ENCODE results near the gene SNX9. TPM values are rescaled to one million over a fixed set of nuclear protein-coding genes. Genes with fewer than 3 reads are reported as not detected.

SNX9 gene
- total RNA-seq, 1 experiment from 2014 or later: 27.4 TPM

GRCh38 chr6:157991067-157991432, 168.0 kb downstream of the SNX9 start:
- Histone ChIP-seq H3K4me3 (ENCODE audit: low read depth, low read length) (no peak overlapping the region), H3K36me3 (ENCODE audit: control insufficient read depth, insufficient read depth, low read length) (no peaks in the 10 kb centered on the region), H3K27me3 (replicated peaks; ENCODE audit: control insufficient read depth, insufficient read depth, low read length) (no peaks in the 10 kb centered on the region), H3K4me1 (peaks cover 27% of the 10 kb centered on the region), H3K9me3 (no peaks in the 10 kb centered on the region)
- DNase-seq: no peak
- Mint-ChIP-seq H3K27ac (ENCODE audit: unreplicated experiment) (peak overlapping the region; percentile 78), H3K4me3 (ENCODE audit: unreplicated experiment) (no peak overlapping the region), H3K36me3 (ENCODE audit: insufficient read depth, unreplicated experiment) (peaks cover 37% of the 10 kb centered on the region), H3K27me3 (ENCODE audit: insufficient read depth, unreplicated experiment) (no peaks in the 10 kb centered on the region), H3K4me1 (ENCODE audit: low read depth, unreplicated experiment) (peaks cover 35% of the 10 kb centered on the region), H3K9me3 (ENCODE audit: unreplicated experiment) (no peaks in the 10 kb centered on the region)
- ChIA-PET POLR2A (no interaction called here), CTCF (no interaction called here)
- intact Hi-C loops (cut with micrococcal nuclease; ENCODE audit: unreplicated experiment): no loop called here
- BruUV-seq (replicated peaks): no TSS peak
- no peak for TF ChIP-seq CTCF (IDR thresholded peaks at IDR 0.05; ENCODE audit: insufficient read depth in 1 of 2, low read depth in 1 of 2, low read length in 1 of 2, severe bottlenecking in 1 of 2, unreplicated experiment in 1 of 2)

- Mint-ChIP-seq H3K4me3 (ENCODE audit: unreplicated experiment) (no peak overlapping the region), H3K4me1 (ENCODE audit: low read depth, unreplicated experiment) (peaks cover 51% of the 10 kb centered on the region), H3K27me3 (ENCODE audit: insufficient read depth, unreplicated experiment) (no peaks in the 10 kb centered on the region), H3K36me3 (ENCODE audit: insufficient read depth, unreplicated experiment) (peaks cover 47% of the 10 kb centered on the region), H3K27ac (ENCODE audit: unreplicated experiment) (no peak overlapping the region), H3K9me3 (ENCODE audit: unreplicated experiment) (no peaks in the 10 kb centered on the region)
- no peaks in the 10 kb centered on the region for H3K27me3 ChIP-seq (replicated peaks; ENCODE audit: control insufficient read depth, insufficient read depth, low read length)
- H3K9me3 ChIP-seq: no peaks in the 10 kb centered on the region
- POLR2A ChIA-PET: interaction anchor here (0.5 to 1.0 kb wide), 3 partner anchors 38 to 147 kb away, joined by 3 to 7 read pairs (median 4); no protein-coding TSS in a partner anchor
- no peak overlapping the region for H3K4me3 ChIP-seq (ENCODE audit: low read depth, low read length)
- BruUV-seq (replicated peaks): no TSS peak
- no peaks in the 10 kb centered on the region for H3K36me3 ChIP-seq (ENCODE audit: control insufficient read depth, insufficient read depth, low read length)
- no peak for TF ChIP-seq CTCF (IDR thresholded peaks at IDR 0.05; ENCODE audit: insufficient read depth in 1 of 2, low read depth in 1 of 2, low read length in 1 of 2, severe bottlenecking in 1 of 2, unreplicated experiment in 1 of 2)
- CTCF ChIA-PET: interaction anchor here (0.5 to 1.9 kb wide), 6 partner anchors 10 to 79 kb away, joined by 3 to 13 read pairs (median 6); no protein-coding TSS in a partner anchor
- H3K4me1 ChIP-seq: peaks cover 21% of the 10 kb centered on the region
- intact Hi-C loops (cut with micrococcal nuclease; ENCODE audit: unreplicated experiment): no loop called here
- DNase-seq: no peak
Measured at GRCh38 chr6:157993076-157993475, 170.0 kb downstream of the SNX9 start.

GRCh38 chr6:157994125-157994795, 171.2 kb downstream of the SNX9 start:
- POLR2A ChIA-PET: interaction anchor here (0.5 to 1.0 kb wide), 4 partner anchors 14 to 40 kb away, joined by 3 to 12 read pairs (median 4); no protein-coding TSS in a partner anchor
- peak overlapping the region; percentile 74 for H3K27ac Mint-ChIP-seq (ENCODE audit: unreplicated experiment)

More at GRCh38 chr6:157994125-157994795, 171.2 kb downstream of the SNX9 start:
- CTCF ChIA-PET: interaction anchor here (0.9 to 1.9 kb wide), 5 partner anchors 11 to 78 kb away, joined by 3 to 13 read pairs (median 3); partner anchors contain the start of gene SYNJ2
- Histone ChIP-seq H3K4me3 (ENCODE audit: low read depth, low read length) (no peak overlapping the region), H3K4me1 (peaks cover 21% of the 10 kb centered on the region), H3K27me3 (replicated peaks; ENCODE audit: control insufficient read depth, insufficient read depth, low read length) (no peaks in the 10 kb centered on the region), H3K36me3 (ENCODE audit: control insufficient read depth, insufficient read depth, low read length) (no peaks in the 10 kb centered on the region), H3K9me3 (no peaks in the 10 kb centered on the region)
- intact Hi-C loops (cut with micrococcal nuclease; ENCODE audit: unreplicated experiment): no loop called here
- no peaks in the 10 kb centered on the region for H3K9me3 Mint-ChIP-seq (ENCODE audit: unreplicated experiment)
- H3K4me3 Mint-ChIP-seq (ENCODE audit: unreplicated experiment): no peak overlapping the region
- no TSS peak for BruUV-seq (replicated peaks)
- peaks cover 47% of the 10 kb centered on the region for H3K36me3 Mint-ChIP-seq (ENCODE audit: insufficient read depth, unreplicated experiment)
- DNase-seq: peak; percentile 50 to 66
- peaks cover 55% of the 10 kb centered on the region for H3K4me1 Mint-ChIP-seq (ENCODE audit: low read depth, unreplicated experiment)
- no peak for TF ChIP-seq CTCF (IDR thresholded peaks at IDR 0.05; ENCODE audit: insufficient read depth in 1 of 2, low read depth in 1 of 2, low read length in 1 of 2, severe bottlenecking in 1 of 2, unreplicated experiment in 1 of 2)
- no peaks in the 10 kb centered on the region for H3K27me3 Mint-ChIP-seq (ENCODE audit: insufficient read depth, unreplicated experiment)

Other genes starting within 250 kb of the SNX9 start
- 45.0 and 47.9 TPM in 2 replicates for gene SYNJ2, start 158.6 kb downstream of the SNX9 start, total RNA-seq (2022)

Measured in Caco-2 (cell line).